ENCODE data around the gene MPZL2.

MPZL2 gene

GRCh38 chr11:118212131-118212725 is 51.9 kb downstream of the MPZL2 start:
- H3K4me1 ChIP-seq: no peaks in the 10 kb centered on the region
- H3K9me3 ChIP-seq: no peaks in the 10 kb centered on the region
- no peaks in the 10 kb centered on the region for H3K36me3 ChIP-seq
- TF ChIP-seq CTCF (IDR thresholded peaks at IDR 0.05): no peak
- H3K27ac ChIP-seq: no peak overlapping the region
- no peak for DNase-seq
- no peak overlapping the region for H3K4me3 ChIP-seq
- intact Hi-C loops (cut with DNase I; ENCODE audit: low total_unique reads): no loop called here
- H3K27me3 ChIP-seq: peaks cover 0 to 31% of the 10 kb centered on the region in 2 donors

GRCh38 chr11:118211006-118211405 is 53.1 kb downstream of the MPZL2 start:
- intact Hi-C loops (cut with DNase I; ENCODE audit: low total_unique reads): no loop called here
- no peak for DNase-seq

GRCh38 chr11:118210323-118210722 is 53.8 kb downstream of the MPZL2 start:
- DNase-seq: no peak
- peaks cover 0 to 35% of the 10 kb centered on the region in 2 donors for H3K27me3 ChIP-seq
- intact Hi-C loops (cut with DNase I; ENCODE audit: low total_unique reads): no loop called here
- no peak overlapping the region for H3K27ac ChIP-seq
- TF ChIP-seq CTCF (IDR thresholded peaks at IDR 0.05): no peak
- H3K36me3 ChIP-seq: no peaks in the 10 kb centered on the region
- no peak overlapping the region for H3K4me3 ChIP-seq
- no peaks in the 10 kb centered on the region for H3K4me1 ChIP-seq
- no peaks in the 10 kb centered on the region for H3K9me3 ChIP-seq

More at GRCh38 chr11:118211006-118211405, 53.1 kb downstream of the MPZL2 start:
- Histone ChIP-seq H3K4me3 (no peak overlapping the region), H3K27ac (no peak overlapping the region), H3K27me3 (peaks cover 0 to 37% of the 10 kb centered on the region in 2 donors), H3K36me3 (no peaks in the 10 kb centered on the region), H3K4me1 (no peaks in the 10 kb centered on the region), H3K9me3 (no peaks in the 10 kb centered on the region)
- no peak for TF ChIP-seq CTCF (IDR thresholded peaks at IDR 0.05)

GRCh38 chr11:118209033-118209432 is 55.1 kb downstream of the MPZL2 start:
- Histone ChIP-seq H3K27ac (no peak overlapping the region), H3K9me3 (no peaks in the 10 kb centered on the region), H3K4me3 (no peak overlapping the region), H3K27me3 (peaks cover 0 to 39% of the 10 kb centered on the region in 2 donors), H3K36me3 (no peaks in the 10 kb centered on the region), H3K4me1 (no peaks in the 10 kb centered on the region)
- no peak for TF ChIP-seq CTCF (IDR thresholded peaks at IDR 0.05)
- DNase-seq: no peak
- intact Hi-C loops (cut with DNase I; ENCODE audit: low total_unique reads): no loop called here

- DNase-seq: no peak
- Histone ChIP-seq H3K27ac (no peak overlapping the region), H3K4me3 (no peak overlapping the region), H3K36me3 (no peaks in the 10 kb centered on the region), H3K4me1 (no peaks in the 10 kb centered on the region), H3K9me3 (no peaks in the 10 kb centered on the region), H3K27me3 (peaks cover 0 to 34% of the 10 kb centered on the region in 2 donors)
- TF ChIP-seq CTCF (IDR thresholded peaks at IDR 0.05): no peak
- intact Hi-C loops (cut with DNase I; ENCODE audit: low total_unique reads): no loop called here
These were observed 57.0 kb downstream of the MPZL2 start for GRCh38 chr11:118207079-118207478.
